ENCODE data around the gene EPN1.
A peak's percentile ranks its signal among the peaks of the same experiment; 100 is the strongest.

EPN1 gene

GRCh38 chr19:55674841-55675660 is at the start of gene EPN1:
TSS of gene EPN1 (plus strand) at chr19:55675226. CDS start at chr19:55678628, 3,402 bp downstream.
- H3K4me3 ChIP-seq (ENCODE audit: low read depth, low read length) = peak within 1 kb of the TSS; percentile 94
- no peak for TF ChIP-seq CTCF (IDR thresholded peaks at IDR 0.05; ENCODE audit: low read depth, low read length)

- no peak for TF ChIP-seq CTCF (IDR thresholded peaks at IDR 0.05; ENCODE audit: low read depth, low read length)
- no peak overlapping the region for H3K4me3 ChIP-seq (ENCODE audit: low read depth, low read length)
Measured at GRCh38 chr19:55626350-55626749, 48.7 kb upstream of the EPN1 start.

- no peak overlapping the region for H3K4me3 ChIP-seq (ENCODE audit: low read depth, low read length)
- peak; percentile 70 for TF ChIP-seq CTCF (IDR thresholded peaks at IDR 0.05; ENCODE audit: low read depth, low read length)
Measured at GRCh38 chr19:55632463-55632834, 42.6 kb upstream of the EPN1 start.

GRCh38 chr19:55633861-55634260 is 41.2 kb upstream of the EPN1 start:
- H3K4me3 ChIP-seq (ENCODE audit: low read depth, low read length) = no peak overlapping the region

GRCh38 chr19:55635334-55635717 is 39.7 kb upstream of the EPN1 start:
- H3K4me3 ChIP-seq (ENCODE audit: low read depth, low read length) = peak overlapping the region; percentile 100
- TF ChIP-seq CTCF (IDR thresholded peaks at IDR 0.05; ENCODE audit: low read depth, low read length) = no peak

More at GRCh38 chr19:55633861-55634260, 41.2 kb upstream of the EPN1 start:
- TF ChIP-seq CTCF (IDR thresholded peaks at IDR 0.05; ENCODE audit: low read depth, low read length) = no peak

- H3K4me3 ChIP-seq (ENCODE audit: low read depth, low read length) = peak overlapping the region; percentile 100
- TF ChIP-seq CTCF (IDR thresholded peaks at IDR 0.05; ENCODE audit: low read depth, low read length) = no peak
Measured at GRCh38 chr19:55635856-55636440, 39.1 kb upstream of the EPN1 start.

- no peak overlapping the region for H3K4me3 ChIP-seq (ENCODE audit: low read depth, low read length)
- TF ChIP-seq CTCF (IDR thresholded peaks at IDR 0.05; ENCODE audit: low read depth, low read length) = no peak
Measured at GRCh38 chr19:55636723-55637122, 38.3 kb upstream of the EPN1 start.
